Cardiac muscle cell (in vitro differentiated cells and primary cell): ENCODE data around the gene LRRK1. TPM values are rescaled to one million over a fixed set of nuclear protein-coding genes. Genes with fewer than 3 reads are reported as not detected.

Experiments
- DNase-seq, 2 donors: peaks; one replicate each; pipeline versions ENCODE4 v3.0.0 to v3.0.0-alpha.2; 2010 to 2017; ENCODE audit warnings: low read depth in 1 of 2, low spot score in 1 of 2
- H3K27ac ChIP-seq: fragments of 200-600 bp; sonication (generic); 2 replicates; pipeline ENCODE4 v1.5.1; 2016
- H3K27me3 ChIP-seq: fragments of 200-600 bp; sonication (generic); 2 replicates; pipeline ENCODE4 v1.6.0; 2016; ENCODE audit warnings: control low read depth
- H3K36me3 ChIP-seq: fragments of 200-600 bp; sonication (generic); 2 replicates; pipeline ENCODE4 v1.5.1; 2016; ENCODE audit warnings: control low read depth
- H3K4me1 ChIP-seq: fragments of 200-600 bp; sonication (generic); 2 replicates; pipeline ENCODE4 v1.8.1; 2017; ENCODE audit warnings: low read depth, mild to moderate bottlenecking, mixed run types
- H3K4me3 ChIP-seq: fragments of 200-600 bp; sonication (generic); 2 replicates; pipeline ENCODE4 v1.5.1; 2016; ENCODE audit warnings: mild to moderate bottlenecking
- H3K9me3 ChIP-seq: fragments of 200-600 bp; sonication (generic); 2 replicates; pipeline ENCODE4 v1.5.1; 2017; ENCODE audit warnings: low read depth, mild to moderate bottlenecking, control low read depth
- polyA plus RNA-seq: library from polyadenylated mRNA; unstranded; fragments of >200 nt; fragmentation: Nextera tagmentation; extraction: Ambion mirVana; gene quantifications from 2 replicates; pipeline ENCODE4 v1.2.1, GENCODE V29; 2016
- total RNA-seq: library from RNA; depleted of rRNA; stranded (reverse); fragments of >200 nt; gene quantifications from 2 replicates; pipeline ENCODE4 v1.2.3, GENCODE V29; 2016
- TF ChIP-seq, protein P1 (sequence below): IDR thresholded peaks from 2 replicates; pipeline ENCODE4 v1.5.1; 2012; ENCODE audit warnings: low read depth, mild to moderate bottlenecking, low read length

Gene LRRK1
- total and polyA plus RNA-seq, 2 experiments from 2014 or later, result 0.12 to 1.0 TPM

DNA sequence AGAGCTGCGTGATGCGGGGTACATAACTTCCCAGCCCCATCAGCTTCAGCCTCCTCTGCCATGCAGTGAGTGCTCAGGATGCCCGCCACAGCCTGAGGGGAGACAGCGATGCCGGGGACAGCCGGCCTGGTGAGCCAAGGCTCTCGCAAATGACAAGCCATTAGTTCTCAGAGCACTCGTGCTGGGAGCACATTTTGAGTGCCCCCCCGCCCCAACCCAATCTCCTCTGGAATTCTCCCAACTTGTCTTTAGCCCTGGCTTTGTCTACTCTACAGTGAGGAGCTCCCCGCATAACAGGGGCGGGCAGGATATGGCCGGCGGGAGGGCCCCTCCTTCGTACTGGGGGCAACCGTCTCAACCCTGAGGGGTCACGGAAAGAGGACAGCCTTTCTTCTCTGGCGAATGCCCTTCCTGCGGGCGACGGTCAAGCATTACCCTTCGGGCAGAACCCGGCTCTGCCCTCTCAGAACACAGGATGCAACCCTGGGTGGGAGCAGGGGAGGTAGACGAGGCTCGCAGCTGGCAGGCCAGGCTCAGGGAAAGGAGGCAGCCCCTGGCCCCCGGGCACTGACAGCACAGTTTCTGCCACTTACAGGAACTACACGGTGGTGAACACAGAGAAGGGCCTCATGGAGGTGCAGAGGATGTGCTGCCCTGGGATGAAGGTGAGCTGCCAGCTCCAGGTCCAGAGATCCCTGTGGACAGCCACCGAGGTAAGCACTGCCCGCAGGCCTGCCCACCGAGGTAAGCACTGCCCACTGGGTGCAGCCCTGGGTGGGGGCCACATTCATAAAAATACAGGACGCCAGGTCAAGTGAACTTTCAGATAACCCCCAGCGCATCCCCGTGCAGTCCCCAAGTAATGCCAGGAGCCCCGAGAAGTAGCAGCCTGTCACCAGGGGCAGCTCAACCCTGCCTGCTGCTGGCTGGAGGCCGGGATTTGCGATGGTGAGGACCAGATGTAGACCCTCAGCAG is 141.7 kb downstream of the LRRK1 start:
- H3K36me3 ChIP-seq, result no peaks in the 10 kb centered on the region
- no peak overlapping the region for H3K27ac ChIP-seq
- no peak for DNase-seq
- peaks cover 9% of the 10 kb centered on the region for H3K4me1 ChIP-seq
- TF ChIP-seq, protein P1, sequence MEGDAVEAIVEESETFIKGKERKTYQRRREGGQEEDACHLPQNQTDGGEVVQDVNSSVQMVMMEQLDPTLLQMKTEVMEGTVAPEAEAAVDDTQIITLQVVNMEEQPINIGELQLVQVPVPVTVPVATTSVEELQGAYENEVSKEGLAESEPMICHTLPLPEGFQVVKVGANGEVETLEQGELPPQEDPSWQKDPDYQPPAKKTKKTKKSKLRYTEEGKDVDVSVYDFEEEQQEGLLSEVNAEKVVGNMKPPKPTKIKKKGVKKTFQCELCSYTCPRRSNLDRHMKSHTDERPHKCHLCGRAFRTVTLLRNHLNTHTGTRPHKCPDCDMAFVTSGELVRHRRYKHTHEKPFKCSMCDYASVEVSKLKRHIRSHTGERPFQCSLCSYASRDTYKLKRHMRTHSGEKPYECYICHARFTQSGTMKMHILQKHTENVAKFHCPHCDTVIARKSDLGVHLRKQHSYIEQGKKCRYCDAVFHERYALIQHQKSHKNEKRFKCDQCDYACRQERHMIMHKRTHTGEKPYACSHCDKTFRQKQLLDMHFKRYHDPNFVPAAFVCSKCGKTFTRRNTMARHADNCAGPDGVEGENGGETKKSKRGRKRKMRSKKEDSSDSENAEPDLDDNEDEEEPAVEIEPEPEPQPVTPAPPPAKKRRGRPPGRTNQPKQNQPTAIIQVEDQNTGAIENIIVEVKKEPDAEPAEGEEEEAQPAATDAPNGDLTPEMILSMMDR, result no peak
- H3K27me3 ChIP-seq, result no peaks in the 10 kb centered on the region
- no peak overlapping the region for H3K4me3 ChIP-seq
- H3K9me3 ChIP-seq, result no peaks in the 10 kb centered on the region

DNA sequence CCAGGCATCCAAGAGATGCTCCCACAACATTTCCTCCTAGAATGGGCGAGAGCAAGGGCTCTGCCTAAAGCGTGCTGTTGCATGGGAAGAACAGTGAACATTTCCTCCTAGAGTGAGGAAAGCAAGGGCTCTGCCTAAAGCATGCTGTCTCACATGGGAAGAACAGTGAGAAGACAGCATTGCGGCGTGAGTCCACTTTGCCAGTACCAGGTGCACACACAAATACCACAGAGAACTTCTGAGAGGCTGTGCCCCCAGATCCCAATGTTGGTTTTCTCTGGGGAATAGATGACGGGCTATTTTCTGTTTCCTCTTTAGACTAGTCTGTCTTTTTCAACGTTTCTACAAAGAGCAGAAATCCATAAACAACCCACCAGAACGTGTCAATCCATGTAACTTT is 142.9 kb downstream of the LRRK1 start:
- Histone ChIP-seq H3K4me3 (no peak overlapping the region), H3K9me3 (no peaks in the 10 kb centered on the region), H3K36me3 (no peaks in the 10 kb centered on the region), H3K27ac (no peak overlapping the region), H3K27me3 (no peaks in the 10 kb centered on the region), H3K4me1 (peaks cover 9% of the 10 kb centered on the region)
- TF ChIP-seq, protein P1, result no peak
- no peak for DNase-seq

DNA sequence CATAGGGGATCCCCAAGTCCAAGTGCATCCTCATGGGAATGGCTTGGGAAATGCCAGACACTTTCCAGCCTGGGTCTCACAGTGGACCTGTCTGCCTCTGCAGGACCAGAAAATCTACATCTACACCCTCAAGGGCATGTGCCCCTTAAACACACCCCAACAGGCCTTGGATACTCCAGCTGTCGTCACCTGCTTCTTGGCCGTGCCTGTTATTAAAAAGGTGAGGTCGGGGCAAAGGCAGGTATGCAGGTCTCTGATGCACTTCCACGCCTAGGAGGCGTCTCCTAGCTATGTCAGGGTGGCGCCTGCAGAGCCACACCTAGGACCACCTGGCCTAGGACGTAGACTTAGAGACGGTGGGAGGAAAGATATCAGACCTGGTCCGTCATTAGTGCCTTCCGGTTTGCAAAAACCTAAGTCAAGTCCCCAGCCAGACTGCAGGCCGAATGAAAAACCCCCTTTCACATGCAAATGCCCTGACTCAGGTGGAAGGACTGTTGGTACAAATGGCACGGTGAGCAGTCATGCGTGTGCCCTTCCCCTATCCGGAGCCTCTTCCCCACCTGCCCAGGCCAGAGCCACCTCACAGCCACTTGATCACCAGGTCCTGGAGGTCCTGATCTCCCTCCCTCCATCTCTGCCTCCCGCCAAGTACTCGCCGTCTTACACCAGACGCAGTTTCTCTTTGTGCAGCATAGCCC is 143.5 kb downstream of the LRRK1 start:
- no peaks in the 10 kb centered on the region for H3K9me3 ChIP-seq
- H3K27ac ChIP-seq, result no peak overlapping the region
- H3K27me3 ChIP-seq, result no peaks in the 10 kb centered on the region
- H3K36me3 ChIP-seq, result no peaks in the 10 kb centered on the region
- TF ChIP-seq, protein P1, result no peak
- no peak overlapping the region for H3K4me3 ChIP-seq
- no peak for DNase-seq
- peaks cover 9% of the 10 kb centered on the region for H3K4me1 ChIP-seq

DNA sequence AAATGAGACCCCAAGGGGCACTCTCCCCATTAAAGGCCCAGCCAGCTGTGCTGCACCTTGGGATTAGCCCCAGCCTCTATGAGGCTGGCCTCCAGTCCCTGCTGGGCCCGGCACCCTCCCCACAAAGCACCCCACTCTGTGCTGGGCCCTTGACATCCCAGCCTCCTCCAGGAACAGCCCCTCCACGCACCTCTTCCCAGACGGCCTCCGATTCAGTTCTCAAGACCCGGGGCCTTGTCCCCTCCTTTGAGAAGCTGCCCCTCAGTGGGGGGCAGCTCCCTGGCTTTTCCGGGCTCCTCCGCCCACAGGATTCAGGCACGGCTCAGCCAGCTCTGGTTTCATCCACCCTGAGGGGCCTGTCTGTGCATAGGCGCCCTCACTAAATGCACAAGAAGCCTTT is 144.1 kb downstream of the LRRK1 start:
- TF ChIP-seq, protein P1, result no peak
- no peak for DNase-seq

DNA sequence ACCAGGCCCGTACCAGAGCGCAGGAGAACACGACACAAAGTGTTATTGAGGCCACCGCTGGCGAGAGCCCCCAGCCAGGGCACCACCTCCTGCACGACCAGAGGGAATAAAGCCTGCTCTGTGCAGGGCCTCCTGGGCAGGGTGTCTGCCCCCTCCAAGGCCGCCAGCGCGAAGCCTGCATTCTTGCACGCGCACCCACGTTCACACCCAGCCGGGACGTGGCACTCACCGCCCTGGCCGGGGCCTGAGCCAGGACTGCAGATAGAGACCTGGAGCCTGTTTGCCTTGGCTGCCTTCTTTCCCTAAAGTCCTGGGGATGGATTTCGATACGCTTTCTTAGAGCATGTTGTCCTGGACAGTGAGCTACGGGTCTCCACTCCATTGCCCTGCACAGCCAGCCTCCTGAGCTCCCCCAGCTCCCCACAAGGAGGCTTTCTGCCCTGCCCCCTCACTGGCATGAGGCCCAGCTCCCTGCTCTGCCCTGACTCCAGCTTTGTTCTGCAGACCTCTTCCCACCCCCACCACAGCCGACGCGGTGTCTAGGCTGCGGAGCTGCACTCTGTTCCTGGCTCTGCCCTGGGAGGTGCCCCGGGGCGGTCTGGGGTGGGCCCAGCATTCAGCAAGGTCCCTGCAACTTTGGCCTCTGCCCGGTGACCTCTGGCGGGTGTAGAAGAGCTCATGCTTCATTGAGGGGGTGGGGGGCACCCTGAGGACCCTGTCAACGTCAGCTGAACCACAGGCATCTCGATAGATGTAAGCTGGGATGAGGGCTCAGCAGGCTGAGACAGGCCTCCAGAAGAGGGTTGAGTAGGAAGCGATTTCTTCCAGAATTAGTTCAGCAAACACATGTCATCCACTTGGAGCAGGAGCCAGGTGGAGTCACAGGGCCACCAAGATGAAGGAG is 145.0 kb downstream of the LRRK1 start:
- Histone ChIP-seq H3K27me3 (no peaks in the 10 kb centered on the region), H3K27ac (no peak overlapping the region), H3K4me1 (peaks cover 18% of the 10 kb centered on the region), H3K4me3 (no peak overlapping the region), H3K9me3 (no peaks in the 10 kb centered on the region), H3K36me3 (no peaks in the 10 kb centered on the region)
- TF ChIP-seq, protein P1, result peak; percentile 3
- DNase-seq, result peak in 1 of 2 donors; percentile 71

More for the DNA sequence above, 144.1 kb downstream of the LRRK1 start:
- no peaks in the 10 kb centered on the region for H3K36me3 ChIP-seq
- no peak overlapping the region for H3K4me3 ChIP-seq
- no peaks in the 10 kb centered on the region for H3K9me3 ChIP-seq
- no peaks in the 10 kb centered on the region for H3K27me3 ChIP-seq
- H3K27ac ChIP-seq, result no peak overlapping the region
- H3K4me1 ChIP-seq, result peaks cover 9% of the 10 kb centered on the region
